Measurements from ENCODE around the gene TTF2. TPM values are rescaled to one million over a fixed set of nuclear protein-coding genes. Genes with fewer than 3 reads are reported as not detected.

The TTF2 gene
- total and polyA plus RNA-seq, 9 of the 15 experiments (the other 6 are each of a cell fraction or from before 2014, with no cell fraction given) = 9.4 to 71.1 (median 42.1) TPM

GRCh38 chr1:117060441-117061317, 553 bp downstream of the TTF2 start (continued):
- peak; percentile 15; the same call in 1 of the 2 replicates for TF ChIP-seq RNF2 (IDR thresholded peaks at IDR 0.05)
- TF ChIP-seq SMARCA5 (IDR thresholded peaks at IDR 0.05) = peak; percentile 77; the same call in 1 of the 2 replicates
- peak; percentile 90 for TF ChIP-seq SAP30 (IDR thresholded peaks at IDR 0.05; ENCODE audit: borderline replicate concordance, insufficient read depth, low read depth, low read length, poor library complexity, severe bottlenecking)
- no peak for TF ChIP-seq ATF2 (CRISPR knock-in tag; IDR thresholded peaks at IDR 0.05)
- TF ChIP-seq ADNP (tag; IDR thresholded peaks at IDR 0.05) = 0 out of 2 replicates have a peak, but pooled peaks have one; percentile 51
- TF ChIP-seq RBM25 (IDR thresholded peaks at IDR 0.05; ENCODE audit: low read depth, low read length, severe bottlenecking) = peak; percentile 54
- TF ChIP-seq, protein P1, sequence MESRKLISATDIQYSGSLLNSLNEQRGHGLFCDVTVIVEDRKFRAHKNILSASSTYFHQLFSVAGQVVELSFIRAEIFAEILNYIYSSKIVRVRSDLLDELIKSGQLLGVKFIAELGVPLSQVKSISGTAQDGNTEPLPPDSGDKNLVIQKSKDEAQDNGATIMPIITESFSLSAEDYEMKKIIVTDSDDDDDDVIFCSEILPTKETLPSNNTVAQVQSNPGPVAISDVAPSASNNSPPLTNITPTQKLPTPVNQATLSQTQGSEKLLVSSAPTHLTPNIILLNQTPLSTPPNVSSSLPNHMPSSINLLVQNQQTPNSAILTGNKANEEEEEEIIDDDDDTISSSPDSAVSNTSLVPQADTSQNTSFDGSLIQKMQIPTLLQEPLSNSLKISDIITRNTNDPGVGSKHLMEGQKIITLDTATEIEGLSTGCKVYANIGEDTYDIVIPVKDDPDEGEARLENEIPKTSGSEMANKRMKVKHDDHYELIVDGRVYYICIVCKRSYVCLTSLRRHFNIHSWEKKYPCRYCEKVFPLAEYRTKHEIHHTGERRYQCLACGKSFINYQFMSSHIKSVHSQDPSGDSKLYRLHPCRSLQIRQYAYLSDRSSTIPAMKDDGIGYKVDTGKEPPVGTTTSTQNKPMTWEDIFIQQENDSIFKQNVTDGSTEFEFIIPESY (CRISPR knock-in tag; IDR thresholded peaks at IDR 0.05) = peak; percentile 57; the same call in 1 of the 2 replicates

Measured in K562 (cell line).